PC-3 (cell line): ENCODE results near the gene TMEM232. TPM values are rescaled to one million over a fixed set of nuclear protein-coding genes. Genes with fewer than 3 reads are reported as not detected.

Source experiments
- ATAC-seq: fragments of 200-7000 bp; cut with Tn5 transposase; 2 replicates; pipeline ENCODE4 v1.9.1; 2020; ENCODE audit warnings: mild to moderate bottlenecking, moderate library complexity
- BruUV-seq: library from RNA; stranded (reverse); fragments of 400-500 nt; replicated peaks from 2 replicates; lab custom pipeline; 2021; lab: Mats Ljungman, UMichigan
- CTCF ChIA-PET: fragments of 300-600 bp; sonication (Branson Sonifier 250); formaldehyde crosslinking; loops from one replicate; lab custom pipeline; 2022; ENCODE audit warnings: antibody characterized with exemption; lab: Charles Lee
- POLR2A ChIA-PET: fragments of 300-600 bp; sonication (Branson Sonifier 250); formaldehyde crosslinking; loops from one replicate; lab custom pipeline; 2022; ENCODE audit warnings: antibody characterized with exemption; ENCODE audit not compliant: unreplicated experiment; lab: Charles Lee
- DNase-seq: peaks from one replicate; pipeline ENCODE4 v3.0.0-alpha.2; 2015
- H2AFZ ChIP-seq: fragments of 300-600 bp; sonication (generic); 2 replicates; pipeline ENCODE4 v1.6.0; 2016; ENCODE audit warnings: antibody characterized with exemption, low read length
- H3F3A ChIP-seq: fragments of 300-600 bp; sonication (generic); one replicate; pipeline ENCODE4 v1.6.0; 2017; ENCODE audit warnings: antibody characterized with exemption, low read length, control low read depth, mild to moderate bottlenecking; ENCODE audit not compliant: unreplicated experiment
- H3K27ac ChIP-seq: fragments of 300-600 bp; sonication (generic); 2 replicates; pipeline ENCODE4 v1.5.1; 2016; ENCODE audit warnings: mild to moderate bottlenecking, low read length
- H3K27me3 ChIP-seq: fragments of 300-600 bp; sonication (generic); 2 replicates; pipeline ENCODE4 v1.6.1; 2016; ENCODE audit warnings: low read length, mixed read lengths
- H3K36me3 ChIP-seq: fragments of 300-600 bp; sonication (generic); 2 replicates; pipeline ENCODE4 v1.6.1; 2016; ENCODE audit warnings: low read depth, mixed run types, low read length, mixed read lengths
- H3K4me1 ChIP-seq: fragments of 300-600 bp; sonication (generic); 2 replicates; pipeline ENCODE4 v1.5.1; 2016; ENCODE audit warnings: low read length; ENCODE audit not compliant: insufficient read depth
- H3K4me2 ChIP-seq: fragments of 300-600 bp; sonication (generic); 2 replicates; pipeline ENCODE4 v1.6.0; 2016; ENCODE audit warnings: low read length
- H3K4me3 ChIP-seq: fragments of 300-600 bp; sonication (generic); 2 replicates; pipeline ENCODE4 v1.5.1; 2016; ENCODE audit warnings: mild to moderate bottlenecking, low read length, mixed read lengths
- H3K79me2 ChIP-seq: fragments of 300-600 bp; sonication (generic); 2 replicates; pipeline ENCODE4 v1.6.1; 2017; ENCODE audit warnings: low read length, mixed read lengths
- H3K9ac ChIP-seq: fragments of 300-600 bp; sonication (generic); 2 replicates; pipeline ENCODE4 v1.6.0; 2016; ENCODE audit warnings: mild to moderate bottlenecking, low read length
- H3K9me2 ChIP-seq: fragments of 300-600 bp; sonication (generic); replicated peaks from 2 replicates; pipeline ENCODE4 v1.6.1; 2016; ENCODE audit warnings: mixed run types, low read length, mixed read lengths
- H3K9me3 ChIP-seq: fragments of 300-600 bp; sonication (generic); 2 replicates; pipeline ENCODE4 v1.6.1; 2016; ENCODE audit warnings: low read length, mixed read lengths
- H4K20me1 ChIP-seq: fragments of 300-600 bp; sonication (generic); 2 replicates; pipeline ENCODE4 v1.6.1; 2016; ENCODE audit warnings: low read length, mixed read lengths
- EZH2 ChIP-seq: fragments of 300-600 bp; sonication (generic); IDR thresholded peaks from one replicate; pipeline ENCODE4 v1.6.1; 2017; ENCODE audit warnings: antibody characterized with exemption, mild to moderate bottlenecking, low read length; ENCODE audit not compliant: unreplicated experiment
- EZH2phosphoT487 ChIP-seq: fragments of 300-600 bp; sonication (generic); IDR thresholded peaks from 2 replicates; pipeline ENCODE4 v1.6.1; 2018; ENCODE audit warnings: mild to moderate bottlenecking, antibody characterized with exemption, low read length, borderline replicate concordance
- intact Hi-C: fragments of 100-400 bp; cut with micrococcal nuclease; formaldehyde crosslinking; loops from 2 replicates; pipeline ENCODE4 v1.9.0; 2023
- total RNA-seq: library from RNA; depleted of rRNA; stranded (reverse); fragments of >200 nt; gene quantifications from 2 replicates; pipeline ENCODE4 v1.2.3, GENCODE V29; 2014
- TF ChIP-seq, protein P1 (sequence below): fragments of 300-600 bp; sonication (generic); conservative IDR thresholded peaks from 2 replicates; pipeline ENCODE4 v1.5.1; 2017; ENCODE audit warnings: antibody characterized with exemption, low read depth, mild to moderate bottlenecking, low read length

TMEM232 gene
- total RNA-seq, 1 experiment from 2014 or later: 1.4 TPM

DNA sequence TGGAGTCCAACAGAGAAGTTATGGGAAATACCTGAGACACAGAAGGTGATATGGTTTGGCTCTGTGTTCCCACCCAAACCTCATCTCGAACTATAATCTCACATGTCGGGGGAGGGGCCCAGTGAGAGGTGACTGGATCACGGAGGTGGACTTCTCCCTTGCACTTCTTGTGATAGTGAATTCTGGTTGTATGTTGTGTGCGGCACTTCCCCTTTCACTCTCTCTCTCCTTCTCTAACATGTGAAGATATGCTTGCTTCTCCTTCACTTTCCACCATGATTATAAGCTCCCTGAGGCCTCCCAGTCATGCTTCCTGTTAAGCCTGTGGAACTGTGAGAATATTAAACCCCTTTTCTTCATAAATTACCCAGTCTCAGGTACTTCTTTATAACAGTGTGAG, 96.1 kb downstream of the TMEM232 start:
- Histone ChIP-seq H3K4me3 (no peak overlapping the region), H3K27me3 (peaks cover 20% of the 10 kb centered on the region), H3K9ac (no peak overlapping the region), H3K4me2 (no peak overlapping the region), H3K27ac (no peak overlapping the region), H2AFZ (no peak overlapping the region), H3K9me2 (no peaks in the 10 kb centered on the region), H3K79me2 (no peaks in the 10 kb centered on the region), H3F3A (no peaks in the 10 kb centered on the region), H3K36me3 (no peaks in the 10 kb centered on the region), H3K9me3 (no peaks in the 10 kb centered on the region), H4K20me1 (no peaks in the 10 kb centered on the region), H3K4me1 (no peaks in the 10 kb centered on the region)
- ChIA-PET CTCF (no interaction called here), POLR2A (no interaction called here)
- intact Hi-C loops: no loop called here
- BruUV-seq: no TSS peak
- ATAC-seq (no peak), DNase-seq (no peak)
- TF ChIP-seq, protein P1, sequence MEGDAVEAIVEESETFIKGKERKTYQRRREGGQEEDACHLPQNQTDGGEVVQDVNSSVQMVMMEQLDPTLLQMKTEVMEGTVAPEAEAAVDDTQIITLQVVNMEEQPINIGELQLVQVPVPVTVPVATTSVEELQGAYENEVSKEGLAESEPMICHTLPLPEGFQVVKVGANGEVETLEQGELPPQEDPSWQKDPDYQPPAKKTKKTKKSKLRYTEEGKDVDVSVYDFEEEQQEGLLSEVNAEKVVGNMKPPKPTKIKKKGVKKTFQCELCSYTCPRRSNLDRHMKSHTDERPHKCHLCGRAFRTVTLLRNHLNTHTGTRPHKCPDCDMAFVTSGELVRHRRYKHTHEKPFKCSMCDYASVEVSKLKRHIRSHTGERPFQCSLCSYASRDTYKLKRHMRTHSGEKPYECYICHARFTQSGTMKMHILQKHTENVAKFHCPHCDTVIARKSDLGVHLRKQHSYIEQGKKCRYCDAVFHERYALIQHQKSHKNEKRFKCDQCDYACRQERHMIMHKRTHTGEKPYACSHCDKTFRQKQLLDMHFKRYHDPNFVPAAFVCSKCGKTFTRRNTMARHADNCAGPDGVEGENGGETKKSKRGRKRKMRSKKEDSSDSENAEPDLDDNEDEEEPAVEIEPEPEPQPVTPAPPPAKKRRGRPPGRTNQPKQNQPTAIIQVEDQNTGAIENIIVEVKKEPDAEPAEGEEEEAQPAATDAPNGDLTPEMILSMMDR: no peak
- TF ChIP-seq EZH2 (no peak), EZH2phosphoT487 (no peak)

DNA sequence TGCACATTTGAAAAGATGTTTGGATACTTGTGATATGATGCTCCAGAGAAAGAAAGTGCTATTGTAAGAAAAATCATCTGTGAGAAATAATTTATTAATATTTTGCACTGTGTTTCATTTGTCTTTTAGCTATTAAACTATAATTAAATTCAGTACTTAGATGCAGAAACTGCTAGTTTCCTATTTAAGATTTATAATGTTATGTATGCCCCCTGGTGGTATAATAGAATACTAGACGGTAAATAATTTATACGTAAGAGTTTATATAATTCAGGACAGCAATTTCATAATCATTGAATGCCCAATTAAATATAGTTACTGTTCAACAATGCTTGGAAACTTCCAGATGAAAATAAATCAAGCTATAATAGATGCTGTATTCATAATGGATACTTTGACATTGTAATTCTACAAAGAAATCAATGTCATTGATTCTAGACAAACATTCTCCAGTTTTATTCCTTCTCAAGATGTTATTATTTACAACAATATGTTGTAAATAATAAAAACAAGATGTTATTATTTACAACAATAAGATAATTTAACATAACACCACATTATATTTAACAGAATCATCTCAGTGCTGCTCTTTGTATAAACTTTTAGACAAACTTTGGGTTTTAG, 101.0 kb downstream of the TMEM232 start:
- Histone ChIP-seq H3F3A (no peaks in the 10 kb centered on the region), H3K4me1 (no peaks in the 10 kb centered on the region), H3K79me2 (no peaks in the 10 kb centered on the region), H3K4me3 (no peak overlapping the region), H3K9ac (no peak overlapping the region), H3K4me2 (no peak overlapping the region), H2AFZ (no peak overlapping the region), H3K27me3 (peaks cover 19% of the 10 kb centered on the region), H3K27ac (no peak overlapping the region), H3K36me3 (no peaks in the 10 kb centered on the region), H3K9me2 (no peaks in the 10 kb centered on the region), H4K20me1 (no peaks in the 10 kb centered on the region), H3K9me3 (no peaks in the 10 kb centered on the region)
- DNase-seq: peak; percentile 70
- ChIA-PET CTCF (interaction anchor here (0.6 to 1.2 kb wide), 2 partner anchors 13 to 944 kb away, joined by 3 to 4 read pairs; no protein-coding TSS in a partner anchor), POLR2A (no interaction called here)
- BruUV-seq: no TSS peak
- peak; percentile 40; the same call in 1 of the 2 replicates for ATAC-seq
- no peak for TF ChIP-seq EZH2
- TF ChIP-seq EZH2phosphoT487: no peak
- TF ChIP-seq, protein P1: peak; percentile 70
- intact Hi-C loops: loop anchor here (1.0 kb wide), 1 partner anchor 184 kb away; no protein-coding TSS in a partner anchor

DNA sequence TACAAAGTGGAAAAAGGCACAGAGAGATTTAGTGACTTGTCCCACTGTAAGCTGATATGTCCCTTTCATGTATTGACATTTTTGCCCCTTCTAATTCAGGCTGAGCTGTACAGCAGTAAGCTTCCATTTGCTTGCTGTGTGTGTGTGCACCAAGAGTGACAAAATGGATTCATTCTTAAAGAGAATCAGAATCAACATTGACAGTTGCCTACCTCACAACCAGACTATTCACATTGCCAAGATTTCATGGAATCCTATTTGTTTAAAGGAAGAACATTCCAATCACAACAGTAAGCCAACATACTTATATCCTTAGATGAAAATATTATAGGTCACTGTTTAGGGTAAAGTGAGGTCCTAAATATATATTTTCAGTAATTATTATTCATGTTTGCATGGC, 102.6 kb downstream of the TMEM232 start:
- ATAC-seq (no peak), DNase-seq (no peak)
- ChIA-PET CTCF (no interaction called here), POLR2A (no interaction called here)
- BruUV-seq: no TSS peak
- H3K9me3 ChIP-seq: no peaks in the 10 kb centered on the region
- H3K9ac ChIP-seq: no peak overlapping the region
- no peaks in the 10 kb centered on the region for H3K79me2 ChIP-seq
- H4K20me1 ChIP-seq: no peaks in the 10 kb centered on the region
- no peak overlapping the region for H2AFZ ChIP-seq
- no peak overlapping the region for H3K4me3 ChIP-seq
- no peaks in the 10 kb centered on the region for H3K36me3 ChIP-seq
- no peaks in the 10 kb centered on the region for H3K9me2 ChIP-seq
- TF ChIP-seq EZH2phosphoT487 (no peak), EZH2 (no peak)
- TF ChIP-seq, protein P1: no peak
- H3K4me2 ChIP-seq: no peak overlapping the region
- no peaks in the 10 kb centered on the region for H3K4me1 ChIP-seq
- H3K27ac ChIP-seq: no peak overlapping the region
- intact Hi-C loops: no loop called here
- H3K27me3 ChIP-seq: peaks cover 6% of the 10 kb centered on the region; the same call in 1 of the 2 replicates
- no peaks in the 10 kb centered on the region for H3F3A ChIP-seq
